Posterior vena cava (tissue), 2 donors: ENCODE results near the gene MYO1H. TPM values are rescaled to one million over a fixed set of nuclear protein-coding genes. Genes with fewer than 3 reads are reported as not detected.
A peak's percentile ranks its signal among the peaks of the same experiment; 100 is the strongest.

Experiments
- DNase-seq: peaks from one replicate; pipeline ENCODE4 v3.0.0-alpha.2; 2020; ENCODE audit warnings: low spot score
- intact Hi-C, 2 donors: fragments of 100-400 bp; cut with DNase I; formaldehyde crosslinking; loops; one replicate each; pipeline versions ENCODE4 v1.14.1 to v1.14.2; 2022 to 2023
- total RNA-seq, 2 donors: library from RNA; stranded (reverse); fragmentation: NEBNext Ultra II Directional; extraction: Animal tissue kit (Norgen Biotek cat#: 25700); gene quantifications; one replicate each; pipeline ENCODE4 v1.2.1, GENCODE V29; 2021
- donor health status: DM: yes; HTN: yes; CAD: no.
- donor health status: DM: yes; HTN: yes; CAD: no.

Gene MYO1H
- total RNA-seq, 2 donors from 2014 or later: not detected

- intact Hi-C loops: loop anchor here in 1 of 2 donors (10.0 kb wide), 1 partner anchor 335 kb away; no protein-coding TSS in a partner anchor
- peak; percentile 41 for DNase-seq
Observed at GRCh38 chr12:109439951-109440350, 92.3 kb downstream of the MYO1H start.

GRCh38 chr12:109440851-109441490, 93.3 kb downstream of the MYO1H start:
- DNase-seq: peak; percentile 16
- intact Hi-C loops: no loop called here

GRCh38 chr12:109443794-109444193, 96.1 kb downstream of the MYO1H start:
- intact Hi-C loops: no loop called here
- no peak for DNase-seq

DNA sequence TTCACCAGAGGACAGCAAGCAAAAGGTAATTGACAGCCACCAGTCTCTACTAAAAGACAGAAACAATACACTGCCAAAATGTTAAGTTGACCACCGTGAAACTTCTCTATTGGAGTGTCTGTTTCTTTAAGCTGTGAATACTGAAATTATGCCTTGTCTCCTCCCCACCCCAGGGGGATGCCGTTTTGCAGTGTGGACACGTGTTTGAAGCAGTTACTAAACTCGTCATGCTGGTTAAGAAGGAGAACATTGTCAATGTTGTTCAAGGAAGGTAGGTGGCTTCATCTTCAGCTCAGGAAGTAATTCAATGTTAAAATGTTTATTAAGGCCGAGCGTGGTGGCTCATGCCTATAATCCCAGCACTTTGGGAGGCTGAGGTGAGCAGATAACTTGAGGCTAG, 96.6 kb downstream of the MYO1H start:
- DNase-seq: no peak
- intact Hi-C loops: no loop called here

GRCh38 chr12:109445191-109445609, 97.5 kb downstream of the MYO1H start:
- intact Hi-C loops: no loop called here
- DNase-seq: no peak

- intact Hi-C loops: no loop called here
Observed at GRCh38 chr12:109446869-109447268, 99.2 kb downstream of the MYO1H start.

DNA sequence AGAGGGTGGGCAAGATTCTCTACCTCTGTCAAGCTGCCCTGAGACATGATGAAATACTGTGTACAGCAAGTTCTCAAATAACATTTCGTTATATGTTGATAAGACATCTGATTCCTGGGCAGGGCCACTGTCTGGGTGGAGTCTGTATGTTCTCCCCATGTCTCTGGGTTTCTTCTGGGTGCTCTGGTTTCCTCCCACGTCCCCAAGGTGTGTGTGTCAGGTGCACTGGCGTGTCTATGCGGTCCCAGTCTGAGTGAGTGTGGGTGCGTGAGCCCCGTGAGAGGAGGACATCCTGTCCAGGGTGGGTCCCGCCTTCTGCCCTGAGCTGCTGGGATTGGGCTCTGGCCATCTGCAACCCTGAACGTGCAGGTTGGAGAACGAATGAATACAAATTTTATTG, 99.8 kb downstream of the MYO1H start:
- intact Hi-C loops: no loop called here
- peak; percentile 49 for DNase-seq

More at GRCh38 chr12:109446869-109447268, 99.2 kb downstream of the MYO1H start:
- no peak for DNase-seq

- intact Hi-C loops: no loop called here
- DNase-seq: peak; percentile 8
Observed at GRCh38 chr12:109448272-109448671, 100.6 kb downstream of the MYO1H start.

- peak; percentile 50 for DNase-seq
- intact Hi-C loops: no loop called here
Observed at GRCh38 chr12:109448707-109449390, 101.1 kb downstream of the MYO1H start.

- peak; percentile 31 for DNase-seq
- intact Hi-C loops: no loop called here
Observed at GRCh38 chr12:109449845-109450532, 102.3 kb downstream of the MYO1H start.

DNA sequence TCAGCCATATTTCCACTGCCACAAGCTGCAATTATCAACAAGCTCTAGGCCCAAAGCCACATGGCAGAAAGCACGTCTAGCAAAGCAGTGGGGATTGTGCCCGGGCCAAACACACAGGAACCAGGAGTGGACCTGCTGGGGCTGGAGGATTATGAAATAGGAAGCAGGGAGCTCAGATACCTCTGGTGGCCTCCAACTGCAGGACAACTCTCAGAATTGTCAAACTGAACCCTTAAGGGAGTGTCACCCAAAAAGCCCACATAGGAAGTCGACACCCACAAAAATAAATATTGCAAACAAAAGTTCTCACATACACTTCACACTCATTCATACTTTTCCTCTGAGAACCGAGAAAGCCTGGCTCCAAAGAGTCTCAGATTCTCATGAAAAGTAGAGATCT, 103.3 kb downstream of the MYO1H start:
- intact Hi-C loops: no loop called here
- peak; percentile 26 for DNase-seq

DNA sequence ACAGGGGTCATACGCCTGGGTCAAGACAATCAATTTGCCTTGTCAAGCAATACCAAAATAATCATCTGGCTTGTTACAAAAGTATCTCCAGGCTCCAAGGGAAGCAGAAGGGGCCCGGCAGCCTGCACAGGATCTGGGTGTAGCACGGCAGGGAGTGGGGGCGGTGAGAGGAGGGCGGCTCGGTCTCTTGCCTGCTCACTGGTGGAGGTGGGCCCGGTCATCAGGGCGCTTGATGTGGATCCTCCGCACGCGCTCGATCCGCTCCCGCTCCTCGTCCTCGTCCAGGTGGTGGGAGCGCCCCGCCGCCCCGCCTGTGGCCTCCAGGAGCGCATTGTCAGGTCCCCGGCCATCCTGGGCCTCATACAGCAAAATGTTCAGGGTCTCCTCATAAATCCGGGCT, 103.7 kb downstream of the MYO1H start:
- peak; percentile 69 for DNase-seq
- intact Hi-C loops: no loop called here

DNA sequence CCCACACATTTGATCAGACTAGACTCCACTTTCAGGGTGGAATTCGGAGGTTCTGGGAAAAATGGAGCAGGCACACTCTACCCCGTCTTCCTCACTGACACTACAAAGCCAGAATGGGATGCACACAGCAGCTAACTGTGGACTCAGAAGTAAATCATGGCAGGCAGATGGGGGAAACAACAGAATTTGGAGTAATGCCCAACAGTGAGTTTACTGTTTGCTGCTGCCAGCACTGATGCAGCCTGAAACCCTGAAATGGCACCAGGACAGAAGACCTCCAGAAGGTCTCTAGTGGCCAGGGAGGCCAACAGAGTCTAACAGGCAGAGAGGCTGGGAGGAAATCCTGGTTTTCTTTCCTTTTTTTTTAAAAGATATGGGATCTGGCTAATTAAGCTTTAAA, 104.8 kb downstream of the MYO1H start:
- intact Hi-C loops: no loop called here
- peak; percentile 28 for DNase-seq

GRCh38 chr12:109455706-109456105, 108.0 kb downstream of the MYO1H start:
- intact Hi-C loops: no loop called here
- DNase-seq: peak; percentile 29

GRCh38 chr12:109458086-109458485, 110.4 kb downstream of the MYO1H start:
- intact Hi-C loops: no loop called here
- DNase-seq: no peak

GRCh38 chr12:109458771-109459208, 111.1 kb downstream of the MYO1H start:
- intact Hi-C loops: no loop called here

DNA sequence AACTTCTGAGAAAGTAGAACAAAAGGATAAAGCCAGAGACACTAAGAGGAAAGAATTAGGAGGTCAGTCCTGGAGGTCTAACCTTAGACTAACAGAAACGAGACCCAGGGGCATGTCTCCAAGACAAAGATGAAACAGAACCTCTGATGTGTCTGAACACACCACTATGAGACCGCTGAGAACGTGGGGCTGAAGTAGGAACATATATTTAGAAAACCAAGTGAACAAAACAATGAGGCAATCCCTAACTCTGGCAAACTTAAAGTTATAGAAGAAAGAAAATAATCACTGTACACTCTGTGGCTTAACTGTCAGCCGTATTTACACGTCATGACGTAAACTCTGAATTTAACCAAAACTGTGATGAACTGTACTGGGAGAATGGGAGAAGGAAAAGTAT, 111.5 kb downstream of the MYO1H start:
- intact Hi-C loops: no loop called here
- DNase-seq: no peak

More at GRCh38 chr12:109458771-109459208, 111.1 kb downstream of the MYO1H start:
- DNase-seq: no peak

DNA sequence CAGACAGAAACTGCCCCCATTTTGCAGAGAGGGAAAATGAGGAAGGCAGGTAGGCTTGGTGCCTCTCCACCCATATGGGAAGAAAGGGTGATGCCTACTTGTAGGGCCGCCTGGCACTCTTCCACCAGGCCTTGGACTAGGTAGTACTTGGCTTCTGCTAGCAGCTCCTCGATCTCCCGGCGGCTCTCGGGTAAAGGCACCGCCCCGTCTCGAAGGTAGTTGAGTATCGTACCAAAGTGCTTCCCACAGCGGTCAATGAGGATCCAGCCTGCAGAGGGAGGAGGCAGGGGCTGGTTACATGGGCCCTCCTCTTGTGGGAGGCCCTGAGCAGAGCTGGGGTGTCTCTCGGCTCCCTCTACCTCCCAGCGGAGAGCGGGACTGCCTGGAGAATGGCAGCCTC, 112.8 kb downstream of the MYO1H start:
- DNase-seq: peak; percentile 47
- intact Hi-C loops: no loop called here

DNA sequence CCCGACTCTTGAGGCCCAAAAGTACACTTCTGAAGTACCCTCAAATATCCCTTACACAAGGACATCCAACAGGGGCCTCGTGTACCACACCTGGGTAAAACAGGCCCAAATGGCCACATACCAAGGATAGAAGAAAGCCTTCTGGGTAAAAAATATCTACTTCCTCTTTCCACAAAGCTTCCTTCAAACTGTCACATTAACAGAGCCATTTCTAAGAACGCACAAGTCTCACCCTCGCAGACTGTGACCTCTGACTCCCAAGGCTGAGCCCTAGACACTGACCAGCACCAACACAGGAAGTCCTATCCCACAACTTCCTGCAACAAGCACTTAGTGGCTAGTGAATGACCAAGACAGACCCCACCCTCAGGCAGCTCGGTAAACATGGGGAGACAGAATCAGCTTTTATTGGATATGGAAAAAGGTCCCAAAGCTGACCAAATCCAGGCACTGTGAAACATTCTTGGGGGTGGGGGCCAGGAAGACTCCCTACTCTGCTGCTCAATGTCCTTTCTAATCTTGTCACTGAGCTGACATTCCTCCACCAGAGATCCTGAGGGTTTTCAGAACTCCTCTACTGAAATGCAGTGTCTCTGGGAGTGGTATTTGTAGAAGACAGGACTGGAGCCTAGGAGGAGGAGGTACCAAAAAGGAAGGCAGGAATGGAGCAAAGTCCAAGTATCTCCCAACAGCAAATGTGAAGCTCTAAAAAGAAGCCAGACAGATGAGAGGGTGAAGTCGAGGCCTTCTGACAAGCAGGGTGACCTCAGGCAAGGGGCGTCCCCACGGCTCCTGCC, 113.5 kb downstream of the MYO1H start:
- intact Hi-C loops: no loop called here
- peak; percentile 71 for DNase-seq
